ENCODE measurements around the gene OR4C13.
"Not testable (repeated sequence)": the region's sequence is repeated elsewhere in the genome, so short reads cannot be mapped to it uniquely, and the experiment has no call there.

OR4C13 gene
- 0 reads per million in 2 donors for total RNA-seq

- no peak for DNase-seq
Observed at GRCh38 chr11:49952091-49952490, at the start of gene OR4C13. OR4C13 (plus strand) TSS chr11:49952391; CDS start chr11:49952423, 32 bp downstream.

- not testable (repeated sequence) for DNase-seq
Observed at GRCh38 chr11:49911516-49911915, 40.7 kb upstream of the OR4C13 start.

GRCh38 chr11:49948701-49949100, 3.5 kb upstream of the OR4C13 start:
- DNase-seq = not testable (repeated sequence)

- DNase-seq = not testable (repeated sequence)
Observed at GRCh38 chr11:49973439-49973838, 21.2 kb downstream of the OR4C13 start.

GRCh38 chr11:49982435-49982834, 30.2 kb downstream of the OR4C13 start, which contains the start of gene OR4C12:
OR4C12 (minus strand) TSS chr11:49982535; CDS start chr11:49982501, 34 bp downstream.
- not testable (repeated sequence) for DNase-seq

GRCh38 chr11:49995565-49995964, 43.4 kb downstream of the OR4C13 start:
- no peak for DNase-seq
